ENCODE data around the gene ZSCAN5A. TPM values are rescaled to one million over a fixed set of nuclear protein-coding genes. Genes with fewer than 3 reads are reported as not detected.

ZSCAN5A gene
- total RNA-seq, 2 experiments from 2014 or later = 14.4 to 19.2 TPM

DNA sequence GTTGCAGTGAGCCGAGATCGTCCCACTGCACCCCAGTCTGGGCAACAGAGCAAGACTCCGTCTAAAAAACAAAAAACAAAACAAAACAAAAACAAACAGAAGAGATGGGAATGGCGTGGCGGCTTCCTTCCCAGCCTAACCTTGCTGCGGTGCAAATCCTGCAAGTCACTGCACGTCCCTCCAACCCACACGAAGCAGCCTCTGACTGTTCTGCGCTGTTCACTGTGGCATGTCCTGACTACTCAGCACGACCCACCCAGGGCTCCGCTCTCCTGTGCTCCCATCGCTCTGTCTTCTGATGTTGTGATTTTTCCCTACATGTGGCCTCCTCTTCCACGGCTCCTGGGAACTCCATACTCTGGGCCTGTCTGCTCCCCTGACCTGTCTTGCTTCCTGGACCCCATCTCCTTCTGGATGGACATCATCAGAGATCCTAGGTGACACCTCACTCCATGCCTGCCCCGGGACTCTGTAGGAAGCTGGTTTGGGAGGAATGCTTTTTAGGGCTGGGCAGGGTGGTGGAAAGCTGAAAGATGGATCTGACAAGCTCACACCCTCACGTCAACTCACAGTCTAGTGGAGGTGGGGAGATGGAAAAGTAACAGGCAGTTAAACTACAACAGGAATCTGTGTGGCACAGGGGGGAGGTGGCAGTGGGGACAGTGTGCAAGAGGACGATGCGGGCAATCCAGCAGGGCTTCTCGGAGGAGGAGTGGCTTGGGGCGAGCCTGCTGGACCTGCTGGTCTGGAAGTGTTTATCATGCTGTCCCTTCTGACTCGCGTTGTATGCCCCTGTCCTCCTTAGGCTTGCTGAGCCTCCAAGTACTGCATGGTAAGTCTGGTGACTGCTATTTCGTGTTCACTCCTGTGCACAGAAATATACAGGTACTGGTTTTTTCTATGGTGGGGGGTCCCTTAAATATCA lies 18.8 kb downstream of the ZSCAN5A start:
- Histone ChIP-seq H3K4me1 (ENCODE audit: insufficient read depth, low read length, poor library complexity, severe bottlenecking) (no peaks in the 10 kb centered on the region), H3K79me2 (ENCODE audit: insufficient read depth, low read depth, low read length) (no peaks in the 10 kb centered on the region), H3K4me3 (ENCODE audit: low read depth, low read length, poor library complexity, severe bottlenecking) (no peak overlapping the region), H3K36me3 (ENCODE audit: insufficient read depth, low read length) (peaks cover 6% of the 10 kb centered on the region; the same call in 1 of the 2 replicates), H3K4me2 (ENCODE audit: low read length) (no peak overlapping the region), H3K27ac (ENCODE audit: low read depth, low read length, poor library complexity, severe bottlenecking) (no peak overlapping the region), H4K20me1 (ENCODE audit: insufficient read depth, low read length) (no peaks in the 10 kb centered on the region), H2AFZ (ENCODE audit: low read length) (no peak overlapping the region), H3K9me2 (ENCODE audit: insufficient read depth, low read length) (no peaks in the 10 kb centered on the region), H3K9me3 (ENCODE audit: low read length) (no peaks in the 10 kb centered on the region)
- ChIA-PET POLR2A (no interaction called here), CTCF (ENCODE audit: unreplicated experiment) (no interaction called here)
- no peak for DNase-seq (ENCODE audit: low spot score)
- intact Hi-C loops (cut with micrococcal nuclease; ENCODE audit: unreplicated experiment) = no loop called here
- no TSS peak for BruUV-seq (replicated peaks)
- TF ChIP-seq EZH2phosphoT487 (IDR thresholded peaks at IDR 0.05; ENCODE audit: borderline replicate concordance, low read depth, low read length) = no peak
- no peak for TF ChIP-seq CTCF (conservative IDR thresholded peaks at IDR 0.05; ENCODE audit: low read length)

- no peak for DNase-seq (ENCODE audit: low spot score)
- no peaks in the 10 kb centered on the region for H4K20me1 ChIP-seq (ENCODE audit: insufficient read depth, low read length)
- no peak for TF ChIP-seq EZH2phosphoT487 (IDR thresholded peaks at IDR 0.05; ENCODE audit: borderline replicate concordance, low read depth, low read length)
- no peak for TF ChIP-seq CTCF (conservative IDR thresholded peaks at IDR 0.05; ENCODE audit: low read length)
- peaks cover 6% of the 10 kb centered on the region; the same call in 1 of the 2 replicates for H3K36me3 ChIP-seq (ENCODE audit: insufficient read depth, low read length)
- H3K9me2 ChIP-seq (ENCODE audit: insufficient read depth, low read length) = no peaks in the 10 kb centered on the region
- H2AFZ ChIP-seq (ENCODE audit: low read length) = no peak overlapping the region
- intact Hi-C loops (cut with micrococcal nuclease; ENCODE audit: unreplicated experiment) = no loop called here
- H3K79me2 ChIP-seq (ENCODE audit: insufficient read depth, low read depth, low read length) = no peaks in the 10 kb centered on the region
- POLR2A ChIA-PET = no interaction called here
- H3K9me3 ChIP-seq (ENCODE audit: low read length) = no peaks in the 10 kb centered on the region
- no peak overlapping the region for H3K27ac ChIP-seq (ENCODE audit: low read depth, low read length, poor library complexity, severe bottlenecking)
- no peak overlapping the region for H3K4me2 ChIP-seq (ENCODE audit: low read length)
- no TSS peak for BruUV-seq (replicated peaks)
- no peaks in the 10 kb centered on the region for H3K4me1 ChIP-seq (ENCODE audit: insufficient read depth, low read length, poor library complexity, severe bottlenecking)
- H3K4me3 ChIP-seq (ENCODE audit: low read depth, low read length, poor library complexity, severe bottlenecking) = no peak overlapping the region
- CTCF ChIA-PET (ENCODE audit: unreplicated experiment) = no interaction called here
Measured at GRCh38 chr19:56294549-56294948, 20.1 kb downstream of the ZSCAN5A start.

GRCh38 chr19:56291867-56292266 lies 22.8 kb downstream of the ZSCAN5A start:
- Histone ChIP-seq H3K36me3 (ENCODE audit: insufficient read depth, low read length) (peaks cover 6% of the 10 kb centered on the region; the same call in 1 of the 2 replicates), H3K9me3 (ENCODE audit: low read length) (no peaks in the 10 kb centered on the region), H3K27ac (ENCODE audit: low read depth, low read length, poor library complexity, severe bottlenecking) (no peak overlapping the region), H3K79me2 (ENCODE audit: insufficient read depth, low read depth, low read length) (no peaks in the 10 kb centered on the region), H4K20me1 (ENCODE audit: insufficient read depth, low read length) (no peaks in the 10 kb centered on the region), H3K4me2 (ENCODE audit: low read length) (no peak overlapping the region), H3K4me3 (ENCODE audit: low read depth, low read length, poor library complexity, severe bottlenecking) (no peak overlapping the region), H2AFZ (ENCODE audit: low read length) (no peak overlapping the region), H3K9me2 (ENCODE audit: insufficient read depth, low read length) (no peaks in the 10 kb centered on the region), H3K4me1 (ENCODE audit: insufficient read depth, low read length, poor library complexity, severe bottlenecking) (no peaks in the 10 kb centered on the region)
- no TSS peak for BruUV-seq (replicated peaks)
- TF ChIP-seq CTCF (conservative IDR thresholded peaks at IDR 0.05; ENCODE audit: low read length) = no peak
- ChIA-PET CTCF (ENCODE audit: unreplicated experiment) (no interaction called here), POLR2A (interaction anchor here (0.7 kb wide), 1 partner anchor 38 kb away, joined by 3 read pairs; no protein-coding TSS in a partner anchor)
- no peak for DNase-seq (ENCODE audit: low spot score)
- intact Hi-C loops (cut with micrococcal nuclease; ENCODE audit: unreplicated experiment) = no loop called here

Data from OCI-LY7 (cell line).